Spleen (tissue), 7 donors: ENCODE results near the gene SULT2B1.

ENCODE experiments used
- CTCF ChIP-seq, 11 experiments: fragments of 200-600 bp in 7 of 11; fragments of 450-650 bp in 4 of 11; sonication (generic) in 4 of 11; IDR thresholded peaks in 8 of 11; conservative IDR thresholded peaks in 3 of 11; 1 replicate in 7 of 11; 2 replicates in 4 of 11; pipeline versions ENCODE4 v1.4.0 to v1.8.0; 2016 to 2021; ENCODE audit warnings: antibody characterized with exemption in 11 of 11, inconsistent platforms in 4 of 11, mild to moderate bottlenecking in 1 of 11
- POLR2AphosphoS5 ChIP-seq, 3 donors: sonication (generic); formaldehyde crosslinking; IDR thresholded peaks; one replicate each; pipeline ENCODE4 v1.5.1; 2017; ENCODE audit warnings: antibody characterized with exemption in 3 of 3
- donor health status: DM: no; HTN: no; CAD: no; lungs with moderate emphysema.
- donor health status: DM: no; HTN: no; CAD: no.
- donor health status: DM: no; HTN: no; CAD: no.

GRCh38 chr19:48537541-48537940 is 14.4 kb upstream of the SULT2B1 start:
- TF ChIP-seq POLR2AphosphoS5 (IDR thresholded peaks at IDR 0.05): no peak
- TF ChIP-seq CTCF (IDR thresholded peaks at IDR 0.05 in 8 of 11, conservative IDR thresholded peaks at IDR 0.05 in 3 of 11): no peak
